Activated naive CD4-positive, alpha-beta T cell (primary cell): ENCODE measurements around the gene SDHAF1.

ENCODE experiments used
- DNase-seq, 4 experiments: peaks; one replicate each; lab custom pipeline; 2025; lab: John Stamatoyannopoulos, UW

Gene SDHAF1

DNA sequence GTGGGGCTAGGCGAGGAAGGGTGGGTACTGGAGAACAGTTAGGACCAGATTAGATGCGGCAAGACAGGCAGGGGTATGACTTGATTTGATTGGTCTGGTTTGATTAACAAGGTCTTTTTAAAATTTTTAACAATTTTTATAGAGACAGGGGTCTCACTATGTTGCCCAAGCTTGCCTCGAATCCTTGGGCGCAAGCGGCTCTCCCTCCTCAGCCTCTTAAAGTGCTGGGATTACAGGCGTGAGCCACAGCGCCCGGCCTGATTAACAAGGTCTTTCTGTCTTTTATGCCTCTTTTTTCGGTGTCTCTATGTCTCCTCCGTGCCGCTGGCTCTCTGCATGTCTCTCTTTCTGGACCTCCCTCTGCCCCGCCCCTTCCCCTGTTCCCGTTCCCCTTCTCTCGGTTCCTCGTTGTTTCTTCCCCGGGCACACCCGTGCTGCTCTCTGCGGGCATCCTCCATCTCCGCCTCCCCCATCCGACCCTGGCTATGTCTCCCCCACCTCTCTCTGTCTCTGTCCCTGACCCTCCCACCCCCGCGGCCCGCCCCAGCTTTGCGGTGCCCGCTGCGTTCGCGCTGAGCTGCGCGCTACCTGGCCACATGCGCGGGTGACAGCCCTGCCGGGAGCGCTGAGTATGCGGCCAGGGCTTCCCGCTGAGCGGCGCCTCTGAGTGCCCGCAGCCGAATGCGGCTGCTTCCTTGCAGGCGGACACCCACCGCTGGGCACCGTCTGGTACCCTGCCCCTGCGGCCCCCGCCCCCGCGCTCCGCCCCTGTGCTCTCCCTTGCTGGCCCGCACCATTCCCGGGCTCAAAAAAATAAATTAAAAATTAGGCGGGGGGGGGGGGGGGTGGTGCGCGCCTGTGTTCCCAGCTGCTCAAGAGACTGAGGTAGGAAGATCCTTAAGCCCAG is 8.1 kb upstream of the SDHAF1 start:
- peak in 1 of 4 experiments; percentile 13 for DNase-seq

DNA sequence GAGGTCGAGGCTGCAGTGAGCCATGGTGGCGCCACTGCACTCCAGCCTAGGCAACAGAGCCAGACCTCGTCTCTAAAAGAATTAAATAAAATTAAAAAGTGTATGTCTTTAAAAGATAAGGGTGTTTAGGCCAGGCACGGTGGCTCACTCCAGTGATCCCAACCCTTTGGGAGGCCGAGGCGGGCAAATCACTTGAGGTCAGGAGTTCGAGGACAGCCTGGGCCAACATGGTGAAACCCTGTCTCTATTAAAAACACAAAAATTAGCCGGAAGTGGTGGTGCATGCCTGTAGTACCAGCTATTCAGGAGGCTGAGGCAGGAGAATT is 7.5 kb upstream of the SDHAF1 start:
- no peak for DNase-seq

DNA sequence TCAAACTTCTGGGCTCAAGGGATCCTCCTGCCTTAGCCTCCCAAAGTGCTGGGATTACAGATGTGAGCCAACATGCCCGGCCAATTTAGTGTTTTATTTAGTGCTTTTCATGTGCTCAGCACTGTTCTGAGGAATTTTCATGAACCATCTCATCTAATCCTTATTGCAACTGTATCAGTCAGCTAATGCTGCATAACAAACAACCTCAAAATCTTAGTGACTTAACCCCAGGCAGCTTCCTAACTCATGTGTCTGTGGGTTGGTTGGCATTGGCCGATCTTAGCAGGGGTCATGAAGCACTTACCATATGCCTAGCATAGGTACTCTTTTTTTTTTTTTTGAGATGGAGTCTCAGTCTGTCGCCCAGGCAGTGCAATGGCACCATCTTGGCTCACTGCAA is 6.2 kb upstream of the SDHAF1 start:
- DNase-seq, result no peak

DNA sequence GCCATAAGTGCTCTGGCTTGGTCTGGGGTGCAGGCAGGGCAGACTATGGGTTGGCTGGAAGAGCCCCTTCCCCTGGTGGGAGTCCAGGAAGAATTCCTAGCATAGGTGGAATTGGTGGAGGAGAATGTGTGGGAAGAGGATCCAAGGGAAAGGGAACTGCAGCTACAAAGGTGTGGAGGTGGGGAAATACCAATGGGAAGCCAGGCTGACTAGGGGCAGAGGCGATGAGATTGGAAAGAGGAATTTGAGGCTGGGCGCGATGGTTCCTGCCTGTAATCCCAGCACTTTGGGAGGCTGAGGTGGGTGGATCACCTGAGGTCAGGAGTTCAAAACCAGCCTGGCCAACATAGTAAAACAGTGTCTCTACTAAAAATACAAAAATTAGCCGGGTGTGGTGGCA is 4.8 kb upstream of the SDHAF1 start:
- no peak for DNase-seq

DNA sequence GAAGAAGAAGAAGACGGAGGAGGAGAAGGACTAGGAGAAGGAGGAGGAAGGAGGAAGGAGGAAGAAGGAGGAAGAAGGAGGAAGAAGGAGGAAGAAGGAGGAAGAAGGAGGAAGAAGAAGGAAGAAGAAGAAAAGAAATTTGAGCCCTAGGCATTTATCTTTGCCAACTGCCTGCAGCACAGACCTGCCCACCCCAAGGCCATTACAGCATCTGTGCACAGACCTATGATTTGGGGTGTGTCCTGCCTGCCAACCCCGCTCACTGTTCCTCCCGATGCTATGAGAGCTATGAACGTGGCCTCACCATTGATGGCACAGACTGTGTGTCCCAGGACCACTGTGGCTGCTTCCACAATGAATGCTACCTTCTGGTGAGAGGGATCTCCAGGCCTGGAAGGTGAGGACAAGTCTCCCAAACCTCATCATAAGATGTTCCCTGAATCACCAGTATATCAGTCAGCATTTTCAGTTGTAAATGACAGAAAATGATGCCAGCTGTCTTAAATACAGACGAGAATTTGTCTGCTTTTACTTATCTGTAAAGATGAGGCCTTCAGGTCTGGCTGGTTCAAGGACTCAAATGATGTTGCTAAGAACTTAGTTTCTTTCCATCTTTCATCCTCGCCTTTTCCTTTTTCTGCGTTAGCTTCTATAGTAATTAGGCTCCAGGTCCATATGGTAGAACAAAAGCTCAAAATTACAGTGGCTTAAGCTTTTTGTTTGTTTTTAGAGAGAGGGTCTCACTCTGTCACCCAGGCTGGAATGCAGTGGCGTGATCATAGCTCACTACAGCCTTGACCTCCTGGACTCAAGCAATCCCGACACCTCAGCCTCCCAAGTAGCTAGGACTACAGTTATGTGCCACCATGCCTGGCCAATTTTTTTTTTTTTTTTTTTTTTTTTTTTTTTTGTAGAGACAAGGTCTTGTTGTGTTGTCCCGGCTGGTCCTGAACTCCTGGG is 3.9 kb upstream of the SDHAF1 start:
- no peak for DNase-seq

DNA sequence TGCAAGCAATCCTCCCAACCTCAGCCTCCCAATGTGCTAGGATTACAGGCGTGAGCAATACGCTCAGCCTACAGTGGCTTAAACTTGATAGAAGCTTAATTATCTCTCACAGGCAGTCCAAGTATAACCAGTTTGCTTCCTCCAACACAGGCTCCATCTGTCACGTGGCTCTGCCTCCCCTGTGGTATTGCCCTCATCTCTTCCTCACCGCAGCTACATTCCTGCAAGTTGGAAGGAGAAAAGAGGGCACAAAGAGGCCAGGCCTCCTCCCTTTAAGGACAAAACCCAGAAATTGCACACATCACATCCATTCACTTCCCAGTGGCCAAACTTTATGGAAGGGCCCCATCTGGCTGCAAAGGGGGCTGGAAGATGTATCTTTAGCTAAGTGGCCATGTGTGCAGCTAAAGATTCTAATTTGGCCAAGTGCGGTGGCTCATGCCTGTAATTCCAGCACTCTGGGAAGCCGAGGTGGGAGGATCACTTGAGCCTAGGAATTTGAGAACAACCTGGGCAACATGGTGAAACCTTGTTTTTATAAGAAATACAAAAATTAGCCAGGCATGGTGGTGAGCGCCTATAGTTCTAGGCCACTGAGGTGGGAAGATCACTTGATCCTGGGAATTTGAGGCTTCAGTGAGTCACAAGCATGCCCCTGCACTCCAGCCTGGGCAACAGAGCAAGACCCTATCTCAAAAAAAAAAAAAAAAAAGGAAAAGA is 3.1 kb upstream of the SDHAF1 start:
- DNase-seq, result no peak

DNA sequence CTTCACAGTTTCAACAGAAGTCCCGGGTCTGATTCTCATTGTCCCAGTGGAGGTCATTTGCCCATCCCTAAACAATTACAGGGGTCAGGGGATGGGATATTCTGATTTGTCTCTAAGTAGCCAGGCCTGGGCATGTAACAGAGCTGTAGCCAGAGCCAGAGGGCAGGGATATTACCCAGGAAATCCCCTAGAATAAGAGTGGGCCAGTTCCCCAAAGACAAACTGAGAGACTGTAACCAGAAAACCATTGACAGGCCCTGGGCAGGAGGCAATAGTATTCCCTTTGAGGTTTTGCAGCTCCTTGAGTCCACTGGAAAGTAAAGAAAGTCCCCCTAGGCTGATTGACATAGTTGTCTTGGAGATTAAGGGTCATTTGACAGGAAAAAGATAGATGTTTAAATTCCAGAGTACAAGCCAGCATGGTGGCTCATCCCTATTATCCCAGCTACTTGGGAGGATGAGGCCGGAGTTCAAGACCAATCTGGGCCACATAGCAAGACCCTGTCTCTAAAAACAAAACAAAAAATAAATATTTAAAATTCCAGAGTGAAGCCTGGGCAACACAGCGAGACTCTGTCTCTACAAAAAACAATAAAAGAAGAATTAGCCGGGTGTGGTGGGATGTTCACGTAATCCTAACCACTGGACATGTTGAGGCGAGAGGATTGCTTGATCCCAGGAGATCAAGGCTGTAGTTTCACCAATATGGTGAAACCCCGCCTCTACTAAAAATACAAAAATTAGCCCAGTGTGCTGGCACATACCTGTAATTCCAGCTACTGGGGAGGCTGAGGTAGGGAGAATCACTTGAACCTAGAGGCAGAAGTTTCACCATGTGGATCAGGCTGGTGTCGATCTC is 1.9 kb upstream of the SDHAF1 start:
- DNase-seq, result no peak

DNA sequence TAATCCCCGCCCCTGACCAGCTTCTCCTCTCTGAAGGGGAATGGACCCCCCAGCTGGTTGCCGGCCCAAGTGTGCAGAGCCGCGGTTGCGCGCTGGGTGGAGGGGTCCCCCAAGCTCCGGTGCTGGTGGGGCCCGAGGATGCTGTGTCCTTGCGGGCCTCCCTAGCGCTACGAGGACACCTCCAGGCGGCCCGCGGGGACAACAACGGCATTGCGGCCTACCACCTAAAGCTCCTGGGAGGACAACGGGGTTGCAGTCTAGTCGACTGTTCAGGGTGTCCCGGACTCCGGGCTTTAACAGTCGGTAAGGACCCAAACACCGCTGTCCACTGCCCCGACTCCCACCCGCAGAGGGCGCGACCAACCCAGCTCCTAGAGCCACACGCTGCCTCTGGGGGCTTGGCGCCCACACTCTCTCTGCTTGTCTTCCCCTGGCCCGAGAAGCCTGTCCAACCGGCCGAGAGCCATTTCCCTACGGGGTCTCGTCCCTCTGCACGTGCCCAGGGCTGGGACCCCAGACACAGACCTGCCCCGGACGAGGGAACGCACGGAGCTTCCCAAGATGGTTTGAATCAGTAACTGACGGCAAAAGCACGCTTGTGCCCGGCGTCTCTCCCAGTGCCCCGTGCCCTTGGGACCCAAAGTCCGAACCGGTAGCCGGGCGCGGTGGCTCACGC is 927 bp upstream of the SDHAF1 start:
- DNase-seq, result no peak

DNA sequence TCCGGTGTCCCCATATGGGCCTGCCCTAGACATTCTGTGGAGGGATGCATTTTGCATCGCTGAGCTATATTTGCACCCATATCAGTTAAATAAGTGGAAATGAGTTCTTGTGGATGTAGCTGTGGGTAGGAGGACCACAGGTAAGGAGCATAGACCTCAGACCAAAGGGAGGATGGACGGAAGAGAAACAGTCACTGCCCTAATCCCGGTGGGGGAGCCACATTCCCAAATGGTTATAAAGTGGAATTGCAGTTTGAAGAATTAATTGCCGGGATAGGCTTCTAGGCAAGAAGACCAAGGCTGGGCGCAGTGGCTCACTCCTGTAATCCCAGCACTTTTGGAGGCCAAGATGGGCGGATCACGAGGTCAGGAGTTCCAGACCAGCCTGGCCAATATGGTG is 1.8 kb downstream of the SDHAF1 start:
- no peak for DNase-seq

DNA sequence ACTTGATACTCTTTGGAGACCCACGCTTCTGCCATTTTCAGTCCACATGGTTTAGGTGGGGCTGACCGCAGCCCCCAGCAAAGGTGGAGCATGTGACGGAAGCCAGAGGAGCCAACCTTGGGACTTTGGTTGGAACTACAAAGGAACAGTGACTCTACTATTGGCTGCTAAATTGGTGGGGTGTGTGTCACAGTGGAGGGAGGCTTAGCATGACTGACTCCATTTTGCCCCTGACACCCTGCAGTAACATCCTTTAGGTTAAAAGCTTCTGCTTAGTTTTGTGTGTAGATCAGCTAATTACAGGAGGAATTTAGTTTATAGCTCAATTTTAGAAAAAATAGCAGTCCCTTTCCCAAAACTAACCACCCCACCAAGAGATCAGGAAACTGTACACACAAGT is 6.6 kb downstream of the SDHAF1 start:
- no peak for DNase-seq

DNA sequence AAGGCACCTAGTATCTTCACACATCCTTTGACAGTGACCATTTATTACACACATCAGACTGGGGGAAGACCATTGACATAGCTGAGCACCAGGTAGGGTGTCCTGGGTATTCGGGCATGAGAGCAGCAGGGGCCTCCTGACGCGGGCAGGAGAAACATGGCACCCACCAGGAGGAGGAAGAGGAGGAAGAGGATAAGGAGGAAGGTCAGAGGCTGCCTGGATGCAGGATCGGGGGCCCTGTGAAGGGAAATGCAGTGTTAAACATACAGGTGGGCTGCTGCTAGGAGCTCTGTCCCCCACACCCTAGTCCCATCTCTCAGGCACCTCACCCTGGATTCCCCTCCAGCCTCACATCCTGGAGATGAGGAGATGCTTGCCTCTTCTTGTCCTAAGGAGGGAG is 8.3 kb downstream of the SDHAF1 start:
- no peak for DNase-seq

DNA sequence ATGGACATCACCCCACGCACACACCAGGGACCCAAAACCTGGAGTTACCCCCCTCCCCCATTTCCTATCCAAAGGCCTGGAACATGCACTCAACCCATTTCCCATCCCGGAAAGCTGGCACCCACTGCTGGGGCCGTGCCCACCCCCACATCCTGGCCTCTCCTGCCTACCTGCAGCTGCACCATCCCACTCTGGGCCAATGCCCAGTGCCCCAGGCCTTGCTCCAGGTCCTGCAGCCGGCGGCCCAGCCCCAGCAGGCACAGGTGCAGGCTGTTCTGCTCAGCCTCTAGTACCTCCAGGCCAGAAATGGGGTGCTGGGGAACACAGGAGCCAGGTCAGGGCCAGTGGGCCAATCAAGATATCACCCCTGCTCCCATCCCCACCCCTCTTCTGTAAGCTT is 12.0 kb downstream of the SDHAF1 start:
- no peak for DNase-seq

DNA sequence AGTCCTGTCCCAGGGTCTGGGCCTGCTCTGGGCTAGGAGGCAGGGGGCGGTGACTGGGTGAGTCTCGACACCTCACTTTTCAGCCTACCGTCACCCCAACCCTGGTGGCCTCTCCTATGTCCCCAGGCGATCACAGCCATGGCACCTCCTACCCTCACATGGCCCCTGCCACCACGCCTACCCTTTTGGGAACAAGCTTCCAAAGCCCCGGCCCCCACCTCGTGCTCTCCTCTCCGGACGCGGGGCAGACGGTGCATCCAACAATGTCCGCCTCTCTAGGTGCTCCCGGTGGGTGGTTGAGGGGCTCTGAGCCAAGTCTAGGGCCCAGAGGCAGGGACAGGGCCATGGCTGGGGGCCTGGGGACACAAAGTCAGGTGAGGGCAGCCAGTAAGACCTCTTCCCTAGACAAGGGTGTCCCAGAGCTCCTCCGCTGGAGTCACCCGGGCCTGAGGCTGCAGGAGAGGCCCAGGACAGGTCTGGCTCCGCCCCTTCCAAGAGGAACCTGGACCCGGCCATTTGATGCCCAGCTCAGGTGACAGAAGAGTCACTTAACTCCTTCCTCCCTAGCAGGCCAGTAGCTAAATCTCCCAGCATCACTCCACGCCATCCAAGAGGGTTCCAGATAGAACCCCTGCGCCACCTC is 13.5 kb downstream of the SDHAF1 start, which contains the start of gene SYNE4:
SYNE4 (minus strand) TSS at position 478 of the 643 bp plus-strand sequence; CDS start at position 346, 132 bp downstream.
- no peak for DNase-seq

DNA sequence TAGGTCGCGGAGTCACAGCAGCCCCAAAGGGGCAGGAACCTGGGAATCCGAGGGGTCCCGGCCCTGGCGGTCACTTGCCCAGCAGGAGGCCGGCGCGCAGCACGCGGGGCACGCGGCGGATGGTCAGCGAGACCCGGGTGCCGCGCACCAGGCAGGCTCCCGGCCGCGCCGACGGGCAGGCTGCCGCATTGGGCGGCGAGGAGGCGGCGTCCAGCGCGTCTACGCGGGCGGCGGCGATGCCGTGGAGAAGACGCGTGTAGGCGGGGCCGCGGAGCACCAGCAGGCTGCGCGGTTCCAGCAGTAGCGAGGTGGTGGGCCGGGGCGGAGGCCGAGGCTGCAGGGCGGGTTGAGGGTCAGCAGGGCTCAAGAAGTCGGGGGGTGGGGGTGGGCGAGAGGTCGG is 14.2 kb downstream of the SDHAF1 start:
- DNase-seq, result peak in 1 of 4 experiments; percentile 30

DNA sequence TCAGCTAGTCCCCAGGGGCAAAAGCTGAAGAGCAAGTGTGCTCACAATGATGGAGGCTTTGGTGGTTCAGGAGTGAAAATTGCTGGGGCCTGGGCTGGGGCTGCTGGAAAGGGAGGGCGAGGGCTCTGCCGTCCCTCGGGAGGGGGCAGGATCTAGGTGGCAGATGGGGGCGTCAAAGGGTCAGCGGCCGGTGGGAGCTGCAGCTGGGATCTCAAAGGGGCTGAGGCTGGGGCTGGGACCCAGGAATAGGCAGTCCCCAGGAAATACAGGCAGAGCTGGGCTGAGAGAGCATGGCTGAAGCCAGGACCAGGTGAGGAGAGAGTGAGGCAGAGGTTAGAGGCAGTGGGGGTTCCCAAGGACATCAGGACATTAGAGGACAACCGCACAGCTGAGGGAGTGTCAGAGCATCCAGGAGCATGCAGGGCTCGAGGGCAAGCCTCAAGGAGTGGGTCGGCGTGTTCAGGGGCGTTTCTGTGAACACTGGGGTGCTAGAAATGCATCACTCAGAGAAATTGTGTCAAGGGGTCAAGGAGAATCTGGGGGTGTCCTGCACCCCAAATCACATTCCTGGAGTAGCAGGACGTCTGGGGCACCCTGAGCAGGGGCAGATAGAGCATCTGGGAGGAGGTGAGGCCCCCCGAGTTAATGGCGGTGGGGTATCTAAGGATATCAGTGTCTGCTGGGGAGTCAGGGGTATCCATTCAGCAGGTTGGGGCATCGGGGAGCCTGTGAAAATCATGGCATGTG is 14.8 kb downstream of the SDHAF1 start:
- DNase-seq, result no peak

DNA sequence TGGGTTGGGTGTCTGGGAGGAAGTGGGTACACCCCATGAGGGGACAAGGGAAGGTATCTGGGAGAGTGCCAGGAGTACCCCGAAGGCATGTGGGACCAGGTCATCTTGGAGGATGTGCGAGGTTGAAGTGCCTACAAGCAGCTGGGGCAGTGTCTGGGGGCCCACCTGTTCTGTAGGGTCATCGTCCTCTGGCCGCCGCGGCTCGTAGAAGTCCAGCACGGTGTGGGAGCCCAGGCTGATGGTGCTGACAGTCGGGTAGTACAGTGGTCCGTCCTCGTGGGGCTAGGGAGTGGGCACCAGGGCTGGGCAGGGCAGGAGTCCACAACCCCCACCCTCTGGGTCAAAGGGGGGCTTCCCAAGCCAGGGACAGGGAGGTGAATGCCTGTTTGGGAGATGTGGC is 15.4 kb downstream of the SDHAF1 start:
- DNase-seq, result no peak

DNA sequence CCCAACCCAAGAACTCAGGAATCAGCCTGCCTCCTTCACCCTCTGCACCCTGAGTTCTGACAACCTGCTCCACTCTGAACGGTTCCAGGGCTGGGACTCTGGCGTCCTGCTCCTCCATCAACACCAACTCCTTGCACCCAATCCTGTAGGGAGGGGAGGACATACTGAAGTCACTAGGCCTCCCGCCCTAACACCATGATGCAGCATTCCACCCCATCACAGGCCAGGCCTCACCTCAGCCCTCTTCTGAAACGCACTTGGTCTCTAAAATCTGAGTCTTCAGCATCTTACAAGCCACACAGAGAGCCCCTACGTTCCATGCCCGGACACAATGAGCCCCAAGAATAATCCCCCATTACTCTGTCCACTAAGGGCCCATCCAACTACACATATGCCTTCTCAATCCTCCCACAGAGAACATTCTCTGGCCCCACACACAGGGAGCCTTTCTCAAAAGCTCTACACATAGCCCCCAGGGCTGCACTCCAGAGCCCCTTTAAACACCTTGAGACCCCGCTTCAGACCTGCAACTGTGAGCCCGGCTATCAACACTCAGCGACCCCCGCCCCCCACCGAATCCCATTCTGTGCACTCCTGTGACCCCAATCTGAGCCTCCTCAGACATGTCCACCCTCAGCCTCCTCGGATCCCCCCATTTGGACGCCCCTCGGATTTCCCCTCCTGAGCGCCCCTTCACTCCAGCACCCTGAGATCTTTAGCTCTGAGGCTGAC is 18.5 kb downstream of the SDHAF1 start:
- DNase-seq, result no peak

DNA sequence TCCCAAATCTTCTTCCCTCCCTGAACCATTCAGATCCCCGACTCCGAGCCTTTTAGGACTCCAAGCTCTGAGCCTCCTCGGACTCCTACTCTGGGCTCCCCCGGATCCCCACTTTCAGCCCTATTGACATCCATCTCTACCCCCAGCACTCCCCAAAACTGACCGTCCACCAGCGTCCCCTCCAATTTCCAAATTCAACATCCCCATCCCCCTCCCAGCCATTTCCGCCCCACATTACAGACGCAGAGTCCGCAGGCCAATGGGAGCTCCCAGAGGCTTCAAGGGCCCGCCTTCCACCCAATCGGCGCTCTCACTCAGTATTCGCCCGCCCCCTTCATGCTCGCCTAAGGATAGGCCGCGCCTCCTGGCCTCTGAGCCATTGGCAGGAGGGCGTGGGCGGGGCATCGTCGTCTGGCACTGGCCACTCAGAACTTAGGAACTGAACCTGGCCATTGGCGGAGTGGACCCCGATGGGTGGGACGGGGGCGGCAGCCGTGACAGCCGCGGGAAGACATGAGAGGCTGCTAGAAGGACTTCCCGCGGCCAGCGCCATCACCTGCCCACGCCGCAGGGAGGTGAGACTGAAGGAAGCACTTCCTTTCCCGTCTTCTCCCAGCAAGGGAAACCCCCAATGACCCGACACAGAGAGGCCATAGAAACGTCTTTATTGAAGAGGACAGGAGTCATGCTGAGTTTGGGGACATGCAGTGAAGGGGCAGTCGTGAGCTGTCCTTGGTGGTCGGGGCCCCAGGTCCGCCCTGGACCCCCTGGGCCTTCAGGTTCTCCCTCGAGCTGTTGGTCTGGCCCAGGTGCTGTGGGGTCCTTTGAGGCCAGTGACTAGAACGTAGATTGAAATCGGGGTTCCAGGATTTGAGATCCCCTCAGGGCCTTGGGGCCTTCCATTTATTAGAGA is 19.3 kb downstream of the SDHAF1 start, which contains the start of gene ALKBH6:
ALKBH6 (minus strand) TSS at position 202 of the 913 bp plus-strand sequence. CDS start 816 bp downstream, outside the sequence.
- peak; percentile 93 to 98 (median 96) for DNase-seq
